KOPT-K1 (cell line): ENCODE results near the gene TXNDC8.
"Not testable (repeated sequence)": the region's sequence is repeated elsewhere in the genome, so short reads cannot be mapped to it uniquely, and the experiment has no call there.

Experiments used
- H3K27ac ChIP-seq: fragments of 200-600 bp; sonication (generic); 2 replicates; pipeline ENCODE4 v1.5.1; 2016; ENCODE audit warnings: antibody characterized with exemption, mild to moderate bottlenecking, low read depth, low read length; ENCODE audit not compliant: poor library complexity, severe bottlenecking
- H3K36me3 ChIP-seq: fragments of 200-600 bp; sonication (generic); 2 replicates; pipeline ENCODE4 v1.5.1; 2017; ENCODE audit warnings: antibody characterized with exemption, mild to moderate bottlenecking, low read length, moderate library complexity; ENCODE audit not compliant: insufficient read depth
- H3K9me3 ChIP-seq: fragments of 200-600 bp; sonication (generic); 2 replicates; pipeline ENCODE4 v1.5.1; 2017; ENCODE audit warnings: antibody characterized with exemption, low read length, mild to moderate bottlenecking; ENCODE audit not compliant: insufficient read depth, poor library complexity, severe bottlenecking

TXNDC8 gene

DNA sequence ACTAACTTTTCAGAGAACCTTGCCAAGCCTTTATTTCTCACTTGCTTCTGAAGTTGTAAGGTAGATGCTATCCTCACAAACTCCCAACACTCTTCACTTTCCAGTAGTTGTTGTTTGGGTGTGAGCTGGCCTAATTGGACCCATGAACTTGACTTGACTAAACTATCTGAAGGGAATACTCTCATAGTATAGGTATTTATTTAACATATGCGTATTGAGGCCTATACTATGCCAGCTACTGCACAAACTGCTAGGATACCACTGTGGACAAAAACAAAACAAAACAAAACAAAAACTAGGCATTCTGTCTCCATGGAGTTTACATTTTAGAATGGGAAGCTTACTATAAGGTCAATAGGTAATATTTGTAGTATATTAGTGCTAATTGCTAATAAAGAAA, 1.3 kb downstream of the TXNDC8 start:
- Histone ChIP-seq H3K36me3 (no peaks in the 10 kb centered on the region), H3K9me3 (no peaks in the 10 kb centered on the region), H3K27ac (no peak overlapping the region)

DNA sequence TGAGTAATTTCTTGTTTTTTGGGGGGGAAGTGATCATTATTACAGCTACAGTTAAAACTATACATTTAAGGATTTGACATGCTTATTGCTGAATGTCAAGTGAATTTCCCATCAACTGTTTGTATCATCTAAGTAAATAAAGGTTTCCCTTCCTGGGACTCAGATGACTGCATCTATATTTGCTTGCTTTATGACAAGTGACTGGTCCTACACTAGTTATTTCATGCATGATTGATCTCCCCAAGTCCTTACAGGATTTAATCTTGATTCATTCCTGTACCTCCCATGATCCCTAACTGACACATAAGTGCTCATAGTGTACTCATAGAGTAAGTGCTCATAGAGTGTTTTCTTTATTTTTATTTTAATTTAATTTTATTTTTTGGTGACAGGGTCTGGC, 2.8 kb downstream of the TXNDC8 start:
- Histone ChIP-seq H3K36me3 (no peaks in the 10 kb centered on the region), H3K9me3 (no peaks in the 10 kb centered on the region), H3K27ac (no peak overlapping the region)

DNA sequence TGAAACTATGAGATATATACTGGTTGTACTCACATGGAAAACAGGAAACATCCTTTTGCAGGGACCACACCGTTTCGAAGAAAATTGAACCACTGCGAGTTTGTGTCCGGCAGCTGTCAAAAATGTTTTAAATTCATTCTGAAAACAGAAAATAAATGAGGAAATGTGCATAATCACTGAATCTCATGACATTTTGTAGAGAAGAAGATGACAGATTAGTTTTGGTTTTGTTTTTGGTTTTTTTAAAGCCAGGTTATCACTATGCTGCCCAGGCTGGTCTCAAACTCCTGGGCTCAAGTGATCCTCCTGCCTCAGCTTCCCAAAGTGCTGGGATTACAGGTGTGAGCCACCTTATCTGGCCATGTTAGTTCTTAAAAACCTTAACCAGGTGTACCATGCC, 3.5 kb downstream of the TXNDC8 start:
- no peaks in the 10 kb centered on the region for H3K9me3 ChIP-seq
- H3K36me3 ChIP-seq = no peaks in the 10 kb centered on the region
- H3K27ac ChIP-seq = no peak overlapping the region

DNA sequence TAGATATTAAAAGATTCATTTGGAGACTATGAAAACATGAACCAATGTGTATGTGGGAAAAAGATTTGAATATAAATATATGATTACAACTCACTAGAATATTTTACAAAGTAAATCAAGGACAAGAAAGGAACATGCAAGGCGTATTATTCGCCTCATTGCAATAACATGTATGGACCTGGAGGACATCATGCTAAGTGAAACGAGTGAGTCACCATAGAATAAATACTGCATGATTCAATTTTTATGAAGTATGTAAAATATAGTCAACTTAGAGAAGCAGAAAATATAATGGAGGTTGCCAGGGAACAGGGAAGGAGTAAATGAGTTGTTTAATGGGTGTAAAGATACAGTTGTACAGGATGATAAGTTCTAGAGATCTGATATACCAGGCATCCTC, 4.9 kb downstream of the TXNDC8 start:
- no peak overlapping the region for H3K27ac ChIP-seq
- no peaks in the 10 kb centered on the region for H3K9me3 ChIP-seq
- H3K36me3 ChIP-seq = no peaks in the 10 kb centered on the region

DNA sequence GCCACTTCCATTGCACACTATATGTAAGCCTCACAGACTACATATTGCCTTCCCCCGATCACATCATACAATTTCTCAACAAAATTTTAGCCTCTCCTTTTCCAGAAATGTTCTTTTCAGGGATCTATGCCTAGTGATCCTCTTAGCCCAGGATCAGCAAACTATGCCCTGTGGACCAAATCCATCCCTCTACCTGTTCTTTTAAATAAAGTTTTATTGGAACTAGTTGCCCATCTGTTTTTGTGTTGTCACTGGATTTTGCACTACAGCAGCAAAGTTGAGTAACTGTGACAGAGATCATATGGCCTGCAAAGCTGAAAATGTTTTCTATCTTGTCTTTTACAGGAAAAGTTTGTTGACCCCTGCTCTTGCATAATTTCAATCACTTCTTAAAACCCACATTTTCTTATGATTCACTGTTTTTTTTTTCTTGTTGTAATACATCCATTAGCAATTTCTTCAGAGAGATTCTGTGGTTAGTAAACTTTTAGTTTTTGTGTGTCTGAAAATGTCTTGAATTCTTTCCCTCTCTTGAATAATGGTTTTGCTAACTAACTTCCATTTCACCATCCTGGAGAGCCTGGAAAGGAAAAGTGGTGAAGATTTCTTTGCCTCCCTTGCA, 7.1 kb downstream of the TXNDC8 start:
- Histone ChIP-seq H3K9me3 (no peaks in the 10 kb centered on the region), H3K36me3 (no peaks in the 10 kb centered on the region), H3K27ac (no peak overlapping the region)

DNA sequence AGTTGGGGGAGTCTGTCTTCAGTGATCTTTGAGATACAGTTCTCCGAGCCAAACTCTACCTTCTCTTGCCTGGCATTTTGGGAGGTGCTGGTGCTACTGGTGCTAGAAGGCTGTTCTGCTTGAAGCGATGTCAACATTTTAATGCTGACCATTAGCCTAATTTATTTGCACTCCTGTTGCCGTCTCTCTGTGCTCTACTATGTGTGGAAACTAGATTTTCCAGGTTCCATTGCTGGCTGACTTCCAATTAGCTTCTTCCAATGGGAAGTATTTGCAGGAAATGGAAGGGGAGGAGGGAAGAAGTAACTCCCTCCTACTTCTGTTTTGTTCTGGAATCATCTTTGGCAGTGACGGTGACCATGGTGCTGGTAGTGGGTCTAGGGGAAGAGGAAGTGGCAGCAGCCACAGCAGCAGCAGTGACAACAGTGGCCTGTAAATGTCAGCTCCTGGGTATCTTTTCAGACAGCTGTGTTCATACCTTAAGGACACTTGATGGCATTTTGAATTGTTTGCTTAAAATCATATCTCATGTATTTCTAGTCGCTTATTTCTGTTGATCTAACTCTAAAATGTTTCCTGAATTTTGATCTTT, 7.9 kb downstream of the TXNDC8 start:
- Histone ChIP-seq H3K9me3 (no peaks in the 10 kb centered on the region), H3K27ac (no peak overlapping the region), H3K36me3 (no peaks in the 10 kb centered on the region)

DNA sequence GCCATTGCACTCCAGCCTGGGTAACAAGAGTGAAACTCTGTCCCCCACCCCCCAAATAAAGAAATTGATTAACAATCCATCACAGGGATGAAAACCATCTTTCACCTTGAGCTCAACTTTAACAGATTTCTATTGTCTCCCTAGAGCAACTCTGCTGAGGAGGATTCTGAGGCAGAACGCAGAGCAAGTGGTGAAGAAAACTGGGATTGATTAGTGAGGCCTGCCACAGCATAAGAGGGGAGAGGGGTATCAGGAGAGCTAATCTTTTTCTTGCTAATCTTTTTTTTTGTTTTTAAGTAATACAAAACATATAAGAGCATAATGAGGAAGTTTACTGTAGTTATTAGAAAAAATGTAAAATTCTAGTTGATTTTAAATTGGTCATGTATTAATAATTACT, 8.9 kb downstream of the TXNDC8 start:
- H3K27ac ChIP-seq = no peak overlapping the region
- H3K36me3 ChIP-seq = no peaks in the 10 kb centered on the region
- no peaks in the 10 kb centered on the region for H3K9me3 ChIP-seq

DNA sequence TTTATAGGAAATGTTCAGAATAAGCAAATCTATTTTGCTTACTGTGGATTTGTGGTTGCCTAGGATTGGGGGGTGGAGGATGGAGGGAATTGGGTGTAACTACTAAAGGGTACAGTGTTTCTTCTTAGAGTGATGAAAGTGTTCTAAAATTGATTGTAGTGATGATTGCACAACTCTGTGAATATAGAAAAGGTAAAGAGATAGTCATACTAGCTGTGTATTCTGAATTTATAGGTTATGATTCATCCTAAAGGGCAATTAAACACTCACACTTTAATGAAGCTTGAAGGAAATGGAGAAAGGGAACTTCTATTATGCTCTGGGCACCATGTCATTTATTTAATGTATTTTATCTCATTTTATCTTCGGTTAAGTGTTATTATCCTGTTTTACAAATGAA, 9.9 kb downstream of the TXNDC8 start:
- Histone ChIP-seq H3K9me3 (no peaks in the 10 kb centered on the region), H3K36me3 (no peaks in the 10 kb centered on the region), H3K27ac (no peak overlapping the region)

DNA sequence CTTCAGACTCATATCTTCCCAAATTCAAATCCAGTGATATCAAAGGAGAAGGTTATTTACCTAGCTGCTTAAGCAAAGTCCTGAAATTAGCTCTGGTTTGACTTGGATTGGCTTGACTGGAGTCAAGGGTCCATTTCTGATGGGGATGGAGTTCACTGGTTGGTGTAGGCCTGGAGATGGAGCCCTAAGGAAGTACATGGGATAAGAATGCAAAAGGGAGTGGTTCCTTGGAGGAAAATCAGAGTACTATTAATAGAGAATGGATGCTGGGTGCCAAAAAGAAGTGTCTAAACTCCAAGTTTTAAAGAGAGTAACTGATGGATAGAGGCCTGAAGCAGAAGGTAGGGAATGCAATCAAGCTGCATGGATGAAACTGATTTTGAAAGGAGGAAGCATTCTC, 13.8 kb downstream of the TXNDC8 start:
- H3K27ac ChIP-seq = no peak overlapping the region
- H3K36me3 ChIP-seq = no peaks in the 10 kb centered on the region
- H3K9me3 ChIP-seq = no peaks in the 10 kb centered on the region

DNA sequence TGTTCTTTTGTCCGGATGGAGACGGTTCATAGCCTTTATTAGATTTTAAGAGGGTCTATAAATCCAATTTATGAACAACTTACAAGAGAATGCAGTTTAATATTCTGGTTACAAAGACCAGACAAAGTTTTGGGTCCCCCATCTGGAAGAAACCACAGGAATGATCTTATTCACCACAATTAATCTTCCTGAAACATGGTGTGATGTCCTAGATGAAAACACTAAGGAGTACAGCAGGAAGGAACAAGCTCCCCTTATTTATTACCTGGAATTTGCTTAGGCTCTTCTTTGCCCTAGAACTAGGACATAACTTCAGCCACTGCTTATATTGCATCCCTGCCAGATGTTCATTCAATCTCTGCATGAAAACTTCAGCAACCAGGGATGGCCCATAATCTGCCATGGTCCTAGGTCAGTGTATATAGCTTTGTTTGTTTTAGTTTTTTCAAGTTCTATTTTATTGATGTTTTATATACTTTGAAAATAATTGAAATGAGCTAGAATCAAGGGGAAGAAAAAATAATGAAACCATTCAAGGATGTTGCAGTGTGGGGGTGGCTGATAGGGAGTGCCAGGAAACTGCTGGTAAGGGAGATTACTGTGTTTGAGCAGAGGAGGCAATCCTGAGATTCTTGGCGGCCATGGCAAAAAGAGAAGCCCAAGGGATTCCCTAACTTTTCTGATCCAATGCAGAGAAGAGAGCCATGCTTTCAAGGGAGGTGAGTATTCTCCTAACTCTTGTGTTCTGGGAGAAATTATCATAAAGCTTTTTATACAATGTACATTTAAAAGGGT, 16.8 kb downstream of the TXNDC8 start:
- no peaks in the 10 kb centered on the region for H3K9me3 ChIP-seq
- H3K27ac ChIP-seq = no peak overlapping the region
- no peaks in the 10 kb centered on the region for H3K36me3 ChIP-seq

DNA sequence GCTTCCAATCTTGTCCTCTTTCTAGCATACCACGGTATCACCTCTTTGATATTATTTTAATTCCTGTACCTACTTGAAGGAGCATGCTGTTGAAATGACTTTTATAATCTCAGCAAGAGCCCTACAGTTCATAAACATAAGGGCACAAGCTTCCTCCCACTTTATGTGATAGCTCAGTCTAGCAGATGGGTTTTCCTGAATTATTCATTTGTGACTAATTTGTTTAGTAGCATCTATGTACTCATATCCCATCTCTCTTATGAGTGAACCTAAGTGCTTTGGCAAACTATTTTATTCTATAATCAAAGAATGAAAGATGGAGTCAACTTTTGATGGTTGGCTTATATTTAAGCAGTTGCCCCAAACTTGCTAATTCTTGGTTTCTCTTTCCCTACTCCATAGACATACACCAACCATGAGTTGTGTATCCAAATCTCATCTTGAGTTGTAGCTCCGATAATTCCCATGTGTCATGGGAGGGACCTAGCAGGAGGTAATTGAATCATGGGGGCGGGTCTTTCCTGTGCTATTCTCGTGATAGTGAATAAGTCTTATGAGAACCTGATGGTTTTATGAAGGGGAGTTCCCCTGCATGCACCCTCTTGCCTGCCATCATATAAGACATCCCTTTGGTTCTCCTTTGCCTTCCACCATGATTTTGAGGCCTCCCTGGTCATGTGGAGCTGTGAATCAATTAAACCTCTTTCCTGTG, 17.7 kb downstream of the TXNDC8 start:
- Histone ChIP-seq H3K36me3 (no peaks in the 10 kb centered on the region), H3K9me3 (no peaks in the 10 kb centered on the region), H3K27ac (no peak overlapping the region)

DNA sequence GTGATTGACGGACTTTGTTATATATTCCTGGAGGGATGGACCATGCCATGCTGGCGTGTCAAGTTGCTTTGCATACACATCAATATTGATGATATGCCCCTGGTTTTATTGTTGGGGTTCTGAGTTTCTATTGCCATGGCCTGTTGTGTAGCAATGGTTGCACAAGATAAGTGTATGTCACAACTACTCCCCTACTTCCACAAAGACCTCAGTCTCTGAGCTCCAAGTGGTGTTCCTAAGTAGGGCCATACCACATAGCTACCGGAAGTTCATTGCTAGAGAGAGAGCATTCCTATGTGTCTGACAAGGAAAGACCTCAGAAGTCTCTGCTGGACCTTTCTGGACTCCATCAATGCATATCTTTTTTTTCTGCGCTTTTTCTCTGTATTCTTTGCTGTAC, 19.8 kb downstream of the TXNDC8 start:
- Histone ChIP-seq H3K9me3 (no peaks in the 10 kb centered on the region), H3K36me3 (no peaks in the 10 kb centered on the region), H3K27ac (no peak overlapping the region)

DNA sequence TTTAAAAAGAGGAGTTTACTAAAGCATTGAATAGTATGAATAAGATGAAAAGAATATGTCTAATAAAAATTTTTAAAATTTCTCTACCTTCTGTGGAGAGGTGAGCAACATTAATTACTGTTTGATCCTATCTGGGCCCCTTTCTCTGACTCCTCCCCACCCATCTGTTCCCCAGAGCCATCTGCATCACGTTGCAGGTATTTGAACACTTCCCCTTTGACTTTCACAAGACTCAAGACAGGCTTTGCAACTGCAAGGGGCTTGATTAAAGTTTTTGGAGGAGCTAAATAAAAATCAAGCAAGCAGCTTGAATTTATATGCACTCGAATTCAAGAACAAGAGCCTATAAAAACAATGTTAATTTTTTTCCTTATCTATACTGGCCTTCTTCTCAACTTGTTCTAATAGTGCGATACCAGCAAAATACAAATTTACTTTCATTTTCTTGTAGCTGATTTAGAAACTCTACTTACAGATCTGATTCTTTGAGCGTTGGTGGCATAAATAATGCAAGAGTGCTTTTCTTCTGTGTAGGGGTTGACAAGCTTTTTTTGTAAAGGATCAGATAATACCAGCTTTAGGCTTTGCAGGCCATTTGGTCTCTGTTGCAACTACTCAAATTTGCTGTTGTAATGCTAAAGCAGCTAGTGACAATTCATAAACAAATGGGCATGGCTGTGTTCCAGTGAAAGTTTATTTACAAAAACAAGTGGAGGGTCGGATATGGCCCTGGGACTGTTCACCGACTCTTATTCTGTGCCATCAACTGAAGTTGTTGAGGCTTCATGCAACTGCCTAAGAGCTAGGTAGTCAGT, 21.2 kb downstream of the TXNDC8 start:
- Histone ChIP-seq H3K27ac (peak overlapping the region; percentile 20), H3K9me3 (peaks cover 7% of the 10 kb centered on the region), H3K36me3 (no peaks in the 10 kb centered on the region)

DNA sequence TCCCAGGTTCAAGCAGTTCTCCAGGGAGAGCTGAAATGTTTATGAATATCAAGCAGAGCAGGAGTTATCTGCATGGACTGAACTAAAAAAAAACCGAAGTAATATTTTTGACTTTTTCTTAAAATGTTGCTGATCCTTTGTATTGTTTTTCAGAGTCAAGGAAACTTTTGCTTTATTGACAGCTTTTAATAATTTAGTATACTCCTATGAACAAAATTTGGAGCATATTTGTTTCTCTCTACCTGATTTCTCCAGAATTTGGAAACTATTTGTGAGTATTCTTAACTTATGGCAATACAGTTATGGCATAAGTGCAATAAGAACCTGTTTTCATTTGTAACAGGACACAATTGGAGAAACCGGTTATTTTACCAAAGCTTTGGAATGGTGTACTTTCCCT, 25.7 kb downstream of the TXNDC8 start:
- peaks cover 11% of the 10 kb centered on the region for H3K9me3 ChIP-seq
- H3K27ac ChIP-seq = not testable (repeated sequence)

DNA sequence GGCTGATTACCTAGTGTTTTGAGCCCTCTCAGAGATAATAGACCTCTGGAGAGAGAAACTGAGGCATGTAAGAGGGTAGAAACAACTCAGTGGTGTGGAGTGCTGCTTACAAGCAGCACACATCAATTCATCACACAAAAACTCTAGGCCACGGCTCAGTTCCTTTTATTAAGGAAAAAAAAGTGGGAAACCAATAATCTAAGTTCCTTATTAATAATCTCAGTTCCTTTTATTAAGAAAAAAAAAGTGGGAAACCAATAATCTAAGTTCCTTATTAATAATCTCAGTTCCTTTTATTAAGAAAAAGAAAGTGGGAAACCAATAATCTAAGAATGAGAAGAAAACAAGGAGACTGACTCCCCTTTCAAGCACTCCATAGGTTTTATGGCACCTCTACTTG, 28.0 kb downstream of the TXNDC8 start:
- Histone ChIP-seq H3K27ac (no peak overlapping the region), H3K36me3 (no peaks in the 10 kb centered on the region)

More for the DNA sequence above, 25.7 kb downstream of the TXNDC8 start:
- H3K36me3 ChIP-seq = not testable (repeated sequence)

More for the DNA sequence above, 28.0 kb downstream of the TXNDC8 start:
- peaks cover 11% of the 10 kb centered on the region for H3K9me3 ChIP-seq
